ENCODE measurements around the gene PNKP.
A peak's percentile ranks its signal among the peaks of the same experiment; 100 is the strongest.
"Not testable (repeated sequence)": the region's sequence is repeated elsewhere in the genome, so short reads cannot be mapped to it uniquely, and the experiment has no call there.

PNKP gene

DNA sequence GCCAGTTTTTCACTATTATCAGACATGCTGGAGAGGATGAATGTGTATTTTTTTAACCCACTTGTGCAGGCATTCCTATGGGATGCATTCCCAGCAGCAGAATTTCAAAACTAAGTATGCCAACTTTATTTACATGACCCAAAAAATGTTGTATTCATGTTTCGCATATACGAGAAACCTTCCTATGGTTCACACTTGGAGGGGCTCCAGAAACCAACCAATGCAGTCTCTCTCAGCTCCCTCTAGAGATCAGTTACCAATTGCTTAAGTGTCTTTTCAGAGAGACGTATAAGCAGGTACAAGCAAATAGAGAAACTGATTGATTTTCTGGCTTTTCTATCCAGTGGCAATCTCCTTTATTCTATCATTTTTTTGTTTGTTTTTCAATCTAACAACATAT is 22.0 kb downstream of the PNKP start:
- no peak for DNase-seq (ENCODE audit: low spot score)

DNA sequence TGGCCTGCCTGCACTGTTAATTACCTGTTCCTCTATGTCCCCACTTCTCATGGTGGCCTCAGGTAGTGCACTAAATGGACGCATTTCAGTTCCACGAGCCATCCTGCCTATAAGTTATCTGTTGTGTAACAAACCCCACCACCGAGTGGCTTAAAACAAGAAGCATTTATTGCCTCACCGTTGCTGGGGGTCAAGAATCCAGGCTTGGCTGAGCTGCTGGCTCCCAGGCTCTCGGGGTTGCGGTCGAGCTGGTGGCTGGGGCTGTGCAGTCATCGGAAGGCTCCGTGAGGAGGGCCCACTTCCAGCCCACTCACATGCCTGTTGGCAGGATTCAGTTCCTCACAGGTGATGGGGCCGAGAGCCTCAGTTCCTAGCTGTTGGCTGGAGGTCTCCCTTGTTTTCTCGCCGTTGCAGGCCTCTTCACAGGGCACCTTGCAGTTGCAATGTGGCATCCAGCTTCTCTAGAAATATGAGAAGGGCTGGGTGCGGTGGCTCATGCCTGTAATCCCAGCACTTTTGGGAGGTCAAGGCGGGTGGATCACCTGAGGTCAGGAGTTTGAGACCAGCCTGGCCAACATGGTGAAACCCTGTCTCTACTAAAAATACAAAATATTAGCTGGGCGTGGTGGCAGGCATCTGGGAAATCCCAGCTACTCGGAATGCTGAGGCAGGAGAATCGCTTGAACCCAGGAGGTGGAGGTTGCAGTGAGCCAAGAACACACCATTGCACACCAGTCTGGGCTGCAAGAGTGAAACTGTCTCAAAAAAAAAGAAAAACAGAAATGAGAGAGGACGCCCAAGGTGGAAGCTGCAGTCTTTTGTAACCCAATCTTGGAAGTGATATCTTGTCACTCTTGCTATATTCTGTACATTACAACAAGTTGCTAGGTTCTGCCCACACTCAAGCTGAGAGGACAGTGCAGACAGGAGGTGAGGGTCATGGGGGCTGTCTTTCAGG is 23.0 kb downstream of the PNKP start:
- peak; percentile 55 for DNase-seq (ENCODE audit: low spot score)

DNA sequence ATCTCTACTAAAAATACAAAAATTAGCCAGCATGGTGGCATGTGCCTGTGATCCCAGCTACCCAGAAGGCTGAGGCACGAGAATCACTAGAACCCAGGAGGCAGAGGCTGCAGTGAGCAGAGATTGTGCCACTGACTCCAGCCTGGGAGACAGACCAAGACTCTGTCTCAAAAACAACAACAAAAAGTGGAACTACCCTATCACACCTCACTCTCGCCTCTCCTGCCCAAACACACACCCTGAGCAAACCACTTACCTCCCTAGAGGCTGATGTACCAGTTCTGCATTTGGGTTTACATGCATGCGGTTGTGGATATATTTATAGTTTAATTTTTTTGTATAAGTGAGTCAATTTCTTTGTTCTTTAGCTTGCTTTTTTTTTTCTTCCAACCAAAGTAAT is 24.1 kb downstream of the PNKP start:
- no peak for DNase-seq (ENCODE audit: low spot score)

DNA sequence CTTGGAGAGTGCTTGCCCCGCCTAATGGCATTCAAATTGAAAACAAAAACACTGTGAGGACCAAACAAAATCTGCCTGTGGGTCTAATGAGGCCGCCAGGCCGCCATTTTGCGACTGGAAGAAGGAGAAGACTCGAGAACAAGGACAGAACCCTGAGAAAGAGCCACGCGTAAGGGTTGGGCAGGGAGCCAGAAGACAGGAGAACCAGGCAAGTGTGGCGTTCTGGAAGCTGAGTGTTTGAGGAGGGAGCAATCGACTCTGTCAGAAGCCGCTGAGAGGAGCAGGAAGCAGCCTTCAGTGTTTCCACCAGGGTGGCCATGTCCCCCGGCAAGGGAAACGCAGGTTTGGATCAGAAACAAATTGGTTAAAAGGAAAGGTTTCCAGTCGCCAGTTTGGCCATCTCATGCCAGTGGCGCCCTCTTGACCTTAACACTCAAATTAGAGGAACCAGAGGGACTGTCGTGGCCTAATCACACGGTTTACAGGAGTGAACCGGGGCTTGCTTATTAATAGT is 26.6 kb downstream of the PNKP start:
- no peak for DNase-seq (ENCODE audit: low spot score)

DNA sequence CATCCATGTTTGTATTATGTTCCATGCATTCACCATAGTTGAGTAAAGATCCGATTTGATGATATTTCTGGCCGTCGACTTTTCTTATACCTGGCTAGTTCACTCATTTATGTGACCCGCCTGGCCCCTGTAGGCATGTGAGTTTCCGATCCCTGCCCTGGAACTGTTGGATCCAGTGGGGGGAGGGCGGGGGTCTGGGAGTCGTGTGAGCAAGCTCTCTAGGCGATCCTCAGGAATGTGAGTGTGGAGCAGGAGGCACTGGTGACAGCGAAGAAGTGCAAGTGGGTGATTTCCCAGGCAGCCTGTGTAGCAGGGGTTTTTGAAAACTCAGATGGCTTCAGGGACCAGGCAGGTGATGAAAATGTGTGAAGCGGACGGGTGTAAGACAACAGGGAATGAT is 27.1 kb downstream of the PNKP start:
- no peak for DNase-seq (ENCODE audit: low spot score)

DNA sequence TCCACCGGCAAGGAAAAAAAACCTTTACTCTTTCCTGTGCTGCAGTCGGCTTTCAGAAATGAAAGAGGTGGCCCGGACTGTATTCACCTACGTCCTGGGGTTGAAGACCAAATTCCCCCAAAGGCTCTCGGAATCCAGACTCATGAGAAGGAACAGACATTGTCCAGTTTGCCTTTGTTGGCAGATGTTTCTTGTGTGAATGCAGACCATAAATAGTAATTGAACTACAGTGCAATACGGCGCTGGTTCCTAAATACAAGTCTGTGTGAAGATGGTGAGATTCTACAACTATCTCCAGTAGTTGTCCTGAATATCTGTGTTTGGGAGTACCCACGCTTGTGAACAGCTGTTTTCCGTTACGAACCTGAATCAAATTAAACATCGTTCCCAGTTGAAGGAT is 27.7 kb downstream of the PNKP start:
- DNase-seq (ENCODE audit: low spot score), result no peak

DNA sequence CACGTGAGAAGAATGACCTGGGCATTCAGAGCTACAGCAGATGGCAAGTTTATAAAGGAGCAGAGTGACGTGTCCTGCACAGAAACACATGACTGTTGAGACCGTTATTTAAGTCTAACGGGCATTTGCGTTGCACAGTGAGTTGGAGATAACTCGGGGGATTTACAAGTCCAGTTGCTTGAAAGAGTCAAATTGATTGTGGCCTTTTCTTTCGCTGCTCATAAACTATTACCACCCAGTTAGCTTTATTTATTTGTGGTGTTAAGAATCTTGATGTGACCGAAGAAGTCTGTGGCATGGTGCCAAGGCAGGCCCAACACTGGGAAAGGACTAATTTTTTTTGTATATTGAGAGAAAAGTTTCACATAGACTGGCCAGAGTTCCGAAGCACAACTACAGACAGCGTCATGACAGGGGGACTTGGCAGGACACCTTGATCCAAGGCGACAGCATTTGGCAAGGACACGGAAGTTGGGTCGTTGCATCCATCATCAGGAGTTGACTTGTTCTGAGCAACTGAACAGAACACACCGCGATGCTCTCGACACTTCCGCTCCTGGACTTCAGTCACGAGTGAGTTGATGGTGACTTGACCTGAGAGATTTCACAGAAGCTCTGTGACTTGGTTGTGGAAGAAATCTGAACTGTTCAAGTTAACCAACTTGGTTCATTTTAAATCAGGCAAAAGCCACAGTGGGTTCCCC is 28.3 kb downstream of the PNKP start:
- no peak for DNase-seq (ENCODE audit: low spot score)

DNA sequence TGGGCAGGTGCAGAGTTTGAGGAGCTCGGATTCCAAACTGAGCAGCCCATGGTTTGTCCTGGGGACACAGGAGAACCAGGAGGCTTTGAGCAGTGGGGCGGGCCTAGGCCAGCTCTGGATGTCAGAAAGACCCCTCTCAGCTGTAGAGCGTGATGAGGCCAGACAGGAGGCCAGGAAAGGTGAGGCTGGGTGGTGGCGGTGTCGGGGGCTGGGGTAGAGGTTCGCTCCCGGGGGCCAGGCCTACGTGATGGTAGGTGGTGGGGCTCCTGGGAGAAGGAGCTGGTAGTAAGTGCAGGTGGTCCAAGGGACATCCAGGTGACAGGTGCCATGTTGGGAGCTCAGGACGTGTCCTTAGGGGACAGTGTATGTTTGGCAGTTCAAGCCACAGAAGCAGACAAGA is 30.0 kb downstream of the PNKP start:
- DNase-seq (ENCODE audit: low spot score), result no peak

DNA sequence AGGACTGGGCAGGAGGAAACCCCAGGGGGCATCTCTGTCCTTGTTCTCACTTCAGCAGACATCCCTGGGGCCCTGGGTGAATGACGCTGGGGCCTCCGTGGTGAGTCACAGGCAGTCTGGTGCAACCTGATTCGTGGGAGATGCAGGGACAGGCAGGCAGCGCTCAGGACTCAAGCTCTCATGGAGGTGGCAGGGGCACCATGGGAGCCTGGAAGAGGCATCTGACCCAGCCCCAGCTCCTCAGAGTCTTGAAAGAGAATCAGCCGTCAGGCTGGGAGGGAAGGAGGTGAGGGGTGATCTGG is 30.4 kb downstream of the PNKP start:
- no peak for DNase-seq (ENCODE audit: low spot score)

DNA sequence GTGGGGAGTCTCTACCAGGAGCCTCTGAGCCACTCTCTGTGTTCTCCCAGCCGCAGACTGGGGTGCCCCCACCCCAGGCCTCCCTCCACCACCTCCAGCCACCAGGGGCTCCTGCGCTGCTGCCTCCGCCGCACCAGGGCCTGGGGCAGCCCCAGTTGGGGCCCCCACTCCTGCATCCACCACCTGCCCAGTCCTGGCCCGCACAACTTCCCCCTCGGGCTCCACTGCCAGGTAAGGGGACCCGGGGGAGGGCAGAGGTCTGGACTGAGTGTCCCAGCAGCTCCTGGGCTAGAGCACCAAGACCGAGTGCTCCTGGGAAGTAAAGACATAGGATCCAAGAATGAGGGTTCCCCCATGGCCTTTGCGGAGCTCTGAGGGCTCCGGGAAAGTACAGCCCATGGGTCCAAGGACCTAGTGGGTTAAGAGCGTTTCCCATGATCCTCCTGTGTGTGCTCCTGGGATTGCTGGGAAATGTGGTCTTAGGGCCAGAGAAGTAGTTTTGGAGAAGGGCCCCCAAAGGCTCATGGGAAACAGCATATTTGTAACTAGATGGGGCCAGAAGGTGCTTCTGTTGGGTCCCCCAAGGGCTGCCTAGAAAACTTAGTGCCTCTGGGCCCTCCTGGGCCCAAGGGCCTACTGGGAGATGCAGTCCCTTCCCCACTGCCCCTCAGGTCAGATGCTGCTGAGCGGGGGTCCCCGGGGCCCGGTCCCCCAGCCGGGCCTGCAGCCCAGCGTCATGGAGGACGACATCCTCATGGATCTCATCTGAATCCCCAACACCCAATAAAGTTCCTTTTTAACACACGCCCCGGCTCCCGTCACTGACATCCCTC is 31.0 kb downstream of the PNKP start:
- DNase-seq (ENCODE audit: low spot score), result no peak

DNA sequence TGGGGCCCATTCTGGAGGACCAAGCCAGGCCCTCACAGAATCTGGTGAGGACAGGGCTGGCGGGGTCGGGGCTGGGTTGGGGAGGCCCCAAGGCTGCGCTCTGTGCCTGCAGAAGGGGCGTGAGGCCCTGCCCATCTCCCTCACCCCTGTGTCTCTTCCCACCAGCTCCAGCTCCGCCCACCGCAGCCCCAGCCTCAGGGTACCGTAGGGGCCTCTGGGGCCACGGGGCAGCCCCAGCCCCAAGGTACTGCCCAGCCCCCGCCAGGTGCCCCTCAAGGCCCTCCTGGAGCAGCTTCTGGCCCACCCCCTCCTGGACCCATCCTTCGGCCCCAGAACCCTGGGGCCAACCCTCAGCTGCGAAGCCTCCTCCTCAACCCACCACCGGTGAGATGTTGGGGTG is 31.8 kb downstream of the PNKP start:
- DNase-seq (ENCODE audit: low spot score), result no peak

DNA sequence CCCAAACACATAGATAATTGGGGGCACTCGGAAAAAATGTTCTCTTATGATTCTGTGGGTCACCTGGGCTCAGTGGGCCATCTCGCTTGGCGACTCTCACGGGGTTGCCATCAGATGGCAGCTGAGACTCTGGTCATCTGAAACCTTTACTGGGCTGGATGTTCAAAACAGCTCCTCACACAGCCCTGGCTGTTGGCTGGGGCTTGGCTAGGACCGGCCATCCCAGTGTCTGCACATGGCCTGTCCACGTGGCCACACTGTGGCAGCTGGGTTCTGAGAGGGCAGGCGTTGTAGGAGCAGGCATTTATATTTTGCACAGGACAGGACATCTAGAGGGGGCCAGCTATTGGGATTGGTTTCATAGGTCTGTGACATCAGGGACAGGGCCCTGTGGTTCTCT is 33.8 kb downstream of the PNKP start:
- DNase-seq (ENCODE audit: low spot score), result no peak

DNA sequence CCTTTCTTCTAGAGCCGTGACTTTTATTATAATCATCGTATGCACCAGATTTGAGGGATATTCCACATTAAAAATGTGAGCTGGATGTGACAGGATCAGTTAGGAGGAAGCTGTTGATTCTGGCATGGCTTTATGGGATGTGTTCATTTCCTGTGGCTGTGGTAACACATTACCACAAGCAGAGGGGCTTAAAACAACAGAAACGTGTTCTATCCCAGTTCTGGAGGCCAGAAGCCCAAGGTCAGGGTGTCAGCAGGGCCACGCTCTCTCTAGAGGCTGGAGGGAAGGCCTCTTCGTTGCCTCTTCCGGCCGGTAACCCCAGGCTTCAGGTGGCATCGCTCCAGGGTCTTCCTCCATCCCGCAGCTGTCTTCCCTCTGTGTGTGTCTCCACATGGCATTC is 34.8 kb downstream of the PNKP start:
- DNase-seq (ENCODE audit: low spot score), result no peak

DNA sequence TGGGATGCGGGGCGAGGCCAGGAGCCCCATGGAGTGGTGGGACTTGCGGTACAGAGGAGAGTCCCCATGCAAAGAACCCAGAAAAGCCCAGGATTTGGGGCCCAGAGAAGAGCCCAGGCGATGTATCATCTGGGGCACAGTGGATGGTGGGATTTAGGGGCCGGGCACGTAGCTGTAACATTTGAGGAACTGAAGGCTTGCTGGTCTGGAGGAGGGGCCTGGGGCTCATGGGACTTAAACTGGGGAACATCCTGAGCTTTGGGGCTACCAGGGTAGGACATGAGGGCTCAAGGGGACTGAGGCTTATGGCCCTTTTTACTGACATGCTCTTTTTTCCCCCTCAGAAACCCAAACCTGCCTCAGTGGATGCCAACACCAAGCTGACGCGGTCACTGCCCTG is 35.8 kb downstream of the PNKP start:
- no peak for DNase-seq (ENCODE audit: low spot score)

DNA sequence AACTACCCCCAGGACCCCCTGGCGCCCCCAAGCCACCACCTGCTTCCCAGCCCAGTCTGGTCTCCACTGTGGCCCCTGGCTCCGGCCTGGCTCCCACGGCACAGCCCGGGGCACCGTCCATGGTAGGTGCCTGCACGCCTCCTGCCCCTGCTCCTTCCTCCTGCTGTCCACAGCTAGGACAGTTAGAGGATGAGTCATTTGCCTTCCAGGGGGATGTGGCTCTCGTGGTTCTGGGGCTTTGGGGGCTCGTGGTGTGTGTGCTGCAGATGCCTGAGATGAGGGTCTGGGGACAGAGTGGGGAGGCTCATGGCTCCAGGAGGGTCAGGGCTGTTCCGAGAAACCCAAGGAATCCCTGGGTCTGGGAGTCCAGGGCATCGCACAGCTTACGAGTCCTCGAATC is 36.6 kb downstream of the PNKP start:
- DNase-seq (ENCODE audit: low spot score), result no peak

DNA sequence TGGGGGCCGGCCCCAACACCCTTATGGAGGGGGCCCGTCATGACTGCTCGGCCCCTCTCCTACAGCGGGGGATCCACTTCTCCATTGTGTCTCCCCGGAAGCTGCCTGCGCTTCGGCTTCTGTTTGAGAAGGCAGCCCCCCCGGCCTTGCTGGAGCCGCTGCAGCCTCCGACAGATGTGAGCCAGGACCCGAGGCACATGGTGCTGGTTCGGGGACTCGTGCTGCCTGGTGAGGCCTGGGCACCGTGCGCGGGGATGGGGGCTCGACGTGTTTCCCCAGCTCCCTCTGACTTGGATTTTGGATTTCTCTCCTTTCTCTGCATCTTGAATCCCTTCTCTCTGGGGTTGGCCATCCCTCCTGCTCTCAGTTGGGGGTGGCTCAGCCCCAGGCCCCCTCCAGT is 37.7 kb downstream of the PNKP start:
- DNase-seq (ENCODE audit: low spot score), result no peak

DNA sequence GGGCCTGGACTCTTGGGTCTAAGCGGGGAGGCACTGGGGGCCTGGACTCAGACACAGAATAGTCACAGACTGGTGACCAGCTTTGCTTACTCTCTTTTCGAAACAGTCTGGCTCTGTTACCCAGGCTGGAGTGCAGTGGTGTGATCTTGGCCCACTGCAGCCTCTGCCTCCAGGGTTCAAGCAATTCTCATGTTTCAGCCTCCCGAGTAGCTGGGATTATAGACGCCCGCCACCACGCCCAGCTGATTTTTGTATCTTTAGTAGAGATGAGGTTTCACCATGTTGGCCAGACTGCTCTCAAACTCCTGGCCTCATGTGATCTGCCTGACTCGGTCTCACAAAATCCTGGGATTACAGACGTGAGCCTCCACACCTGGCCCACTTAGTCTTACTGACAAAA is 38.2 kb downstream of the PNKP start:
- no peak for DNase-seq (ENCODE audit: low spot score)

DNA sequence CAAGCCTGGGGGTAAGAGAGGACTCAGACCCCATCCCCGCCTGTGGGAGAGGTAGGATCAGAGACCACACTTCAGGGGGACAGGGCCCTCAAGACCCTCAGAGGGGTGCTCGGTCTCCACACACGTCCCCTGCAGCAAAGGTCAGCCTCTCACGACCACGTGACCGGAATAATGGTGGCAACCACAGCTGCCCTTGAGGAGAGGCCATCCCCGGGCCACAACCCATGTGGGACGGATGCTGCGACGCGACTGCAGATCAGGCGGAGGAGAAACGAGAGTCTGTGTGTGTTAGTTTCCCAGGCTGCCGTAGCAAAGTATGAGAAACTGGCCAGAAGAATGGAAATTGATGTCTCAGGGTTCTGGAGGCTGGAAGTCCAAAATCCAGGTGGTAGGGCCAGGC is 40.3 kb downstream of the PNKP start:
- no peak for DNase-seq (ENCODE audit: low spot score)

DNA sequence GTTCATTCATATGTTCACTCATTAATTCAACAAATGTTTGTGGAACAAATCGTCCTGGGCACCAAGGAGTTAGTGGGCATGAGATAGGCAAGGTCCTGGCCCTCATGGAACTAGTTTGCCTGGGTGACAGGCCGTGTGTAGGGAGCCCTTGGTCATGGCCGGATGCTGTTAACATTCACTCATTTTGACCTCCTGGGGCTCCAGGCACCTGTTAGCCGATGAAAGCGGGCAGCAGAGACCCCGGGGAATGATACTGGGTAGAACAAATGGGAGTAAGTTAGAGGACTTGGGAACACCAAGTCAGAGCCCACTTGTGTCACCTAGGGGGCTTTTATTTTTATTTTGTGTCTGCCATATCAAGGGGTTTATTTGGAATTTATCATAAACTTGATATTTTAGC is 42.7 kb downstream of the PNKP start:
- DNase-seq (ENCODE audit: low spot score), result no peak

DNA sequence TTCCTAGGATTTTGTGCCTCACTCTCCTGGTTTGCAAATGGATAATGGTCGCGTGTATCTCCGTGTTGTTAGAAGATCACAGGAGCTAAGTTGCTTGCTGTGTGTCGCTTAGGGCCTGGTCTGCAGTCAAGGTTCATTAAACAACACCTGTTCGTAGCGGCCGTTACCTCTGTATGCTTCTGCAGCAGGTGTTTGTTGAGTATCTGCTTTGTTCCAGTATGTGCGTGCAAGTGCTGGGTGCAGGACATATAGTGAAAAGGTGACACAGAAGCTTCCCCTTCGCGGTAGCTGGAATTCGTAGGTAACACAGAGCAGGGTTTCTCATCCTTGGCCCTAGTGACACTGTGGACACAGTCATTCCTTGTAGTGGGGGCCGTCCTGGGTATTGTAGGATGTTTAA is 43.9 kb downstream of the PNKP start:
- DNase-seq (ENCODE audit: low spot score), result no peak

DNA sequence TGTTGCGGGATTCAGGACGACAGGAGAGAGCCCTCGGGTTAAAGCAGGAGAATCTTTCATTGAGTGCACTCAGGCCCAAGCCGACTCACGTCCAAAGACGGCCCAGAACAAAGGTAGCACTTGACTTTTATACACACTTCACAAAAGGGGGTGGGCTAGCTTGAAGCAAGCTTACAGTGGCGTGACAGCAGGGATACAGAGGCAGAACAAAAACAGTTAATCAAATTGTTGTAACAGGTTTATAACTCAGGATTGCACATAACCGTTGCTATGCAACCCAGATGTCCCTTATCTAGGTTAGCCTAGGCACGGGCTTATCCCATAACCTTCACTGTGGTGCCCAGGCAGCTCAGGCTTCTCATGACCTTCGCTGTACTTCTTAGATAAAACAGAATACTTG is 47.3 kb downstream of the PNKP start:
- DNase-seq (ENCODE audit: low spot score), result no peak

DNA sequence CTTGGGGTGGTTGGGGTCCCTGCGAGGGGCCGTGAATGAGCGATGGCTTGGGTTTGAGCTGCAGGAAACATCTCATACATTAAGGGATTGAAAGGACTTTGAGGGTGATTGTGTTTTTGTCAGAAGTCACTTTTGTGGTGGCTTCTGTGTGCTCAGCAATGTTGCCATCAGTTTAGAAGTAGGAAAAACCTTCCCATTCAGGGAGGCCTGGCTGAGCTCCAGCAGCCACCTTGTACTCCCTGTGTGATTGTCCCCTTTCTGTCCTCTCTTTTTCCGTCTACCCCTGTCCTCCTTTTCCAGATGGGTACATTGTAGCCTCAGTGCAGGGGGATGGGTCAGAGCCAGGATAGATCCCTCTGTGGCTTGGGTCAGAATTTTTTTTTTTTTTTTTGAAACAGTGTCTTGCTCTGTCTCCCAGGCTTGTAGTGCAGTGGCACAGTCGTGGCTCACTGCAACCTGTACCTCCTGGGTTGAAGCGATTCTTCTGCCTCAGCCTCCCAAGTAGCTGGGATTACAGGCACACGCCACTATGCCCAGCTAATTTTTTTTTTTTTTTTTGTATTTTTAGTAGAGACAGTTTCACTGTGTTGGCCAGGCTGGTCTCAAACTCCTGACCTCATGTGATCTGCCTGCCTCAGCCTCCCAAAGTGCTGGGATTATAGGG is 47.8 kb downstream of the PNKP start:
- DNase-seq (ENCODE audit: low spot score), result not testable (repeated sequence)
